Glomerular endothelial cell (primary cell): ENCODE data around the gene SLC25A45. TPM values are rescaled to one million over a fixed set of nuclear protein-coding genes. Genes with fewer than 3 reads are reported as not detected.
A peak's percentile ranks its signal among the peaks of the same experiment; 100 is the strongest.

Experiments used
- DNase-seq: peaks from one replicate; pipeline ENCODE4 v3.0.0-alpha.2; 2011; ENCODE audit warnings: low read depth, low spot score; ENCODE audit errors: extremely low read depth
- total RNA-seq: library from RNA; depleted of rRNA; stranded (reverse); fragments of >200 nt; gene quantifications from 2 replicates; pipeline ENCODE4 v1.2.3, GENCODE V29; 2015

The SLC25A45 gene
- total RNA-seq: 2.0 and 3.5 TPM in 2 replicates

GRCh38 chr11:65382033-65382803 is at the start of gene SLC25A45:
TSS of gene SLC25A45 (minus strand) at chr11:65382646. CDS start at chr11:65381951, 695 bp downstream.
- peak; percentile 96 for DNase-seq

- DNase-seq: no peak
Measured at GRCh38 chr11:65431451-65432099, 49.1 kb upstream of the SLC25A45 start.

- DNase-seq: no peak
Measured at GRCh38 chr11:65430406-65431217, 48.2 kb upstream of the SLC25A45 start.

GRCh38 chr11:65429724-65430405 is 47.4 kb upstream of the SLC25A45 start:
- no peak for DNase-seq

GRCh38 chr11:65429068-65429681 is 46.7 kb upstream of the SLC25A45 start:
- DNase-seq: no peak

GRCh38 chr11:65428578-65429067 is 46.2 kb upstream of the SLC25A45 start:
- no peak for DNase-seq

- DNase-seq: no peak
Measured at GRCh38 chr11:65427691-65428577, 45.5 kb upstream of the SLC25A45 start.

- DNase-seq: no peak
Measured at GRCh38 chr11:65426839-65427690, 44.6 kb upstream of the SLC25A45 start.

GRCh38 chr11:65425971-65426838 is 43.8 kb upstream of the SLC25A45 start:
- no peak for DNase-seq

- no peak for DNase-seq
Measured at GRCh38 chr11:65425105-65425970, 42.9 kb upstream of the SLC25A45 start.

GRCh38 chr11:65424205-65425104 is 42.0 kb upstream of the SLC25A45 start:
- DNase-seq: no peak

GRCh38 chr11:65423516-65424204 is 41.2 kb upstream of the SLC25A45 start:
- no peak for DNase-seq

- DNase-seq: no peak
Measured at GRCh38 chr11:65422633-65423515, 40.4 kb upstream of the SLC25A45 start, which contains the start of gene NEAT1. TSS of gene NEAT1 (plus strand) at chr11:65422798.
